GM19035 (cell line): ENCODE results near the gene PCGF2.
"Not testable (repeated sequence)": the region's sequence is repeated elsewhere in the genome, so short reads cannot be mapped to it uniquely, and the experiment has no call there.

Experiments used
- ATAC-seq: cut with Tn5 transposase; IDR thresholded peaks from one replicate; pipeline ENCODE4 v1.9.1; 2021; ENCODE audit not compliant: unreplicated experiment

The PCGF2 gene

DNA sequence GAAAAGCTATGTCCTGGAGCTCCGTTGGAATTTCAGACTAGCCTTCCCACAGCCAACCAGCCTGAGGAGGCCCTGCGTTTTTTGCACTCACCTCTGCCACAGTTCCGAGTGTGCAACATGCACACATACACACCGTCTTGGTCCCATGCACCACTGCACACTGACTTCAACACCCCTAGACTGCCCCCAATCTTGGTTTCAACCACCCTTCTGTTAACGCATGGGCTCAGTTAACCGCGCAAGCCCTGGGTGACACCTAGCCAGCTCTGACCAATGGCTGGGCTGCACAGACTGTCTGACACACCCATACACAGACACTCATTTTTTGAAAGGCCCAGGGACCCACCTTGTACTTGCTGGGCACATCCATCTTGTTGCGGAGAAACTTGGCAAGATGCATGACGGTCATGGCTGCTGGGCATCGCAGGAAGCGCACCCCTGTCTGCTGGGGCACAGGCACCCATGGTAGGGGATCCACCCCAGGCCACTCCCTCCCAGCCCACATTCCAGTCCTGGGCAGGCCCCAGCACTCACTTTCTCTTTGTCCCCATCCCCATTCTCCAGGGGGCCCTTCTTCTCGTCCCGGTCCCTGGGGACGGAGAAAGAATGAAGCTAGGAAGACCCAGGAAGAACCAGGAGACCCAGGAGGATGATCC lies 10.0 kb downstream of the PCGF2 start:
- ATAC-seq, result no peak

DNA sequence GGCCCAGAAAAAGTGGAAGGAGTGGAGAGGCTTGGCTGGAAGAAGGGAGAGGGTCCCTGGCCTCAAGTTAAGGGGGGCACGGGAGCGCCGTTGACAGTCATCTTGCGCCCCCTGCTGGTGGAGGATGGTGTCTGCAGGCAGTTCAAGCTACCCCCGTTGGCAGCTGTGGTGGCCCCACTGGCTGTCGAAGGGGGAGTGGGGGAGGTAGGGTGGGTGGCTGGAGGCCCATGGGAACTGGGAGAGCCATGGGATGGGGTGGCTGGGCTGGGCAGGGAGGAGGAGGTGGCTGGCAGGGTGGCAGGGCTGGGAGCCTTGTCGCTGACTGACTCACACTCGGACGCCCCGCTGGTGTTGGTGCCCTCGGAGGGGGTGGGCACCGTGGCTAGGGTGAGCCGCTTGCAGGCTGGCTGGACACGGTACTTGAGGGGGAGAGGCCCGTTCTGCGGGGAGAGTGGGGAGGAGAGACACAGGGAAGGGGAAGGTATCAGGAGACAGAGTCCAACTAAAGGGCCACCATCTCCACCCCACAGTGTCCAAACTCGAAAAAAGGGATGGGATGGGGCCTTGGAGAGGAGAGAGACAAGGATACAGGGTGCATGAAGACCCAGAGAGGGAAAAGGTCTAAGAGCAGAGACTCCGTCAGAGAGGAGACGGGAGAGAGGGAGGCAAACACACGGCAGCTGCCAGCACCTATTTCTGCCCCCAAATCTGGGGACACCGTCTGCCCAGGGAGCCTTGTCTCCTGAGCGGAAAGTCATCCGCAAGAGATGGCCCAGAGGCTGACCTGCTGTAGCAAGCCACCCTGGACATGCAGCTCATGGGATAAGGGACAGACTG lies 12.8 kb downstream of the PCGF2 start:
- no peak for ATAC-seq

DNA sequence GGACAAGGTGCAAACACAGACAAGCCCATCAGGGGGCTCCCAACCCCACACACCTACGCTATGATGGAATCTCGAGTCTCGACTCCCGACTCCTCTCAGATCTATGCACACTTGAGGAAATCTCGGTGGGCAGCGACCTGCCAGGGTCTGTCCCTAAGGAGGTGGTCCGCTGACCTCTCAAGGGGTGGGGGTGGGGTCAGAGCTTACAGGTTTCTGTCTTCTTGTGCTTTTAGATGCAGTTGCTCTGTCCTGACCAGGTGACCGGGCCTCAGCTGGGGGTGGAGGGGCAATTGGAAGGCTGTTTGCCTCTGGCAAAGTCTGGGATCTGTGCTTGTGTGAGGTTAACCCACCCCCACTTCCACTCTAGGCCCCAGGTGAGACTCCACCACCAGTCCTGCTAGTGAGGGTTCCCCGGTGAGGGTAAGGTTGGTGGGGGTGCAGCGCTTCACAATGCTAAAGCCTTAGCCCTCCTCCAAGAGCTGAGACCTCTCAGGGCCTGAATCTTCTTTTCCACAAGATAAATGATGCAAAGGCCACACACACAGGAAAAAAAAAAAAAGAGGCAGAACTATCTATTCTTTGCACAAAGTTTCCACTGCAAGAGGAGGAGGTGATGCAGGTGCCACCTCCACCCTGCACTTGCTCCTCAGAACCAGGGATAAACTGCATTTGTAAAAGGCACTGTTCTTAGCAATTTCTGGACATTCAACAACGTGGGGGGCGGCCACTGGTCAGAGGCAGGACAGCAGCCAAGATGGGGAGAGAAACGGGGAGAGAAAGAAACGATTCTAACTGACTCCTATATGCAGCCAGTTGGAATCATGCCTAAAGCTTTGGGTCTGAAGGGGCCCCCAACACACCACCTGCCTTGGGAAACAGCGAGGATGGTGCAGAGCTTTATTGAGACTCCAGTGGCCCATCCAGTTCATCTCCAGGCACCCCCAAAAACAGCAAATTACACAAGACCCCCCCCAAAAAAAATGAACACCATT lies 13.9 kb downstream of the PCGF2 start:
- ATAC-seq, result no peak

DNA sequence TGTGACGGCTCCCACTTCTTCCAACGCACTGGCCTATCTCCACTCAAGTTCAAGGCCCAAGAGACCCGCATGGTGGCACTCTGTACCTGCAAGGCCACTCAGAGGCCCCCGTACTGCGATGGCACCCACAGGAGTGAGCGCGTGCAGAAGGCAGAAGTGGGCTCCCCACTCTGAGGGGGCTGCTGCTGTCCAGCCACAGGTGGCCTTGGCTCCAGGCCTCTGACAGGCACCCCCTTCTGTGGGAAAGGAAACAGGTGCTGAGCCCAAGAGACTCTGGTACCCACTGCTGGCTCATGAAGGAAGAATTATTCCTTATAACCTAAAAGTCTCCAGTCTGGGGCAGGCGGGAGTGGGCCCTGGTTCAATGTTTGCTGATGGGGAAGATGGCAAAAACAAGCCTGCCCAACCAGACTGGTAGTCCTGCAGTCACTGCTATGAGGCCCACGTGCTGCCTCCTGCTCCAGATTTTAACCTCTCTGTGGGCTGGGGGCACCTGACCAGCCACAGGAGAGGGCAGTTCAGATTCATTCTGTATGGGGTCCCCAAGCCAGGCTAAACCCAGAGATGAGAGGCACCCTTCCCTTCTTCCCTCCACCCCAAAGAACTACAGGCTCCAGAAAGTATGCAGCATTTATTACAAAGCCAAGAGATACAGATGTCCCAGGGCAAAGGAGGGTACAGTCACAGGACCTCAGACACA lies 14.7 kb downstream of the PCGF2 start:
- ATAC-seq, result no peak

DNA sequence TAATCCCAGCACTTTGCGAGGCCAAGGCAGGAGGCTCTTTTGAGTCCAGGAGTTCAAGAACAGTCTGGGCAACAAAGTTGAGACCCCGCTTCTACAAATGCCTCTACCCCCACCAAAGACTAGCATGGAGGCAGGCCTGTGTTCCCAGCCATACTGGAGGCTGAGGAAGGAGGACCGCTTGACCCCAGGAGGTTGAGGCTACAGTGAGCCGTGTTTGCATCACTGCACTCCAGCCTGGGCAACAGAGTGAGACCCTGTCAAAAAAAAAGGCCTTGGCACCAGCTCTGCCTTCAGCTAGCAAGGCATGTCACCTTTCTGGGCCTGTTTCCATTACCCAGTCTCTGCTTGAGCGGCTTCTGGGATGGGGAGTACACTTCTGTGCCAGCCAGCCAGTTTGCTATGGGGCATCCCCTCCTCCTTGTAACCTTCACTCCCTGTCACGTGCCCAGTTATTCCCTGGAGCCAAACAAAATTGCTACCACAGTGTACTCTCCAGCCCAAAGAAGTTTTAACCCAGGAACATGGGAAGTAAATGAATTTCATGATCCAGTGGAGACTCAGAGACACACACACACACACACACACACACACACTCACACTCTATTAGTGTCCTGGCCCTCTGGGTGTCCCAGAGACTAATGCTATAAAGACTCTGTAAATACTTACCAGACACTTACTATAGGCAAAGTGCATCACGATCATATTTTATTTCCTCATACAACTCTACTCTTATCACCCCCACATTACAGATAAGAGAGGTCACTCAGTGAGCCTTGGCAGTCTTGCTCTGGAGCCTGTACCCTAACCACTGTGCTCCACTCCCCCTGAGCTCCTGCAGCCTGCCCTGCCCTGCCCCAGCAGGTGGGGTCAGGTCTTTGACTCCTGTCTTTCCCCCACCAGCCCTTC lies 15.5 kb downstream of the PCGF2 start:
- no peak for ATAC-seq

DNA sequence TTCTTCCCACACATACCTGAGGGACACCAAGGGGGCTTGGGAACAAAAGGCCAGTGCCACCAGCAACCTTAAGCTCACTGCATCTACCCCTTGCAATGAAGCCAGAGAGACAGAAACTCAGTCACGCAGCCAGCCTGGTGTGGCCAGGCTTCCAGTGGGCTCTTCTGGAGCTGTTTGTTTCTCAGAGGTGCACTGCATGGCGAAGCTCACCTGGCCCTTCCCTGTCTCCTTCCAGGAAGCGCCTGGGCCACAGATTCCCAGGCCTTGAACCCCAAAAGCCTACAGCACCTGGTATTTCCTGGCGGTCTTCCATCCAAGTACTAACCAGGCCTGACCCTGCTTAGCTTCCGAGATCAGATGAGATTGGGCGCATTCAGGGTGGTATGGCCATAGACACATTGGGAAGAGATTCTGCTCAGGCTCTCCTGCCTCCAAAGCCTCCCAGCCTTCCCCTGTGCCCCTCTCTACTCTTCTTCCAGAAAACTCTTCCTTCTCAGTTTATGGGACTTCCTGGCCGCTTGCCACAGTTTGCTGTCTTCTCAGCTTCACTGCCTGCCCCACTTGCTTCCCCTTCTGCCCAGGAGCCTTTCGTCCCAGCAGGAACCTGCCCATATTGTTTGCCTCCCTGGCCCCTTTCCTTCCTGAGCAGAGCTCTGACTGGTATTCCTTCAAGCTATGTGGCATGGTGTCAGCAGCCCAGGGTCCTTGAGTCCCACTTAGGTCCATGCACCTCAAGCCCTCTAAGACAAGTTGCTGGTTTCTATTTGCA lies 16.4 kb downstream of the PCGF2 start:
- ATAC-seq, result no peak

DNA sequence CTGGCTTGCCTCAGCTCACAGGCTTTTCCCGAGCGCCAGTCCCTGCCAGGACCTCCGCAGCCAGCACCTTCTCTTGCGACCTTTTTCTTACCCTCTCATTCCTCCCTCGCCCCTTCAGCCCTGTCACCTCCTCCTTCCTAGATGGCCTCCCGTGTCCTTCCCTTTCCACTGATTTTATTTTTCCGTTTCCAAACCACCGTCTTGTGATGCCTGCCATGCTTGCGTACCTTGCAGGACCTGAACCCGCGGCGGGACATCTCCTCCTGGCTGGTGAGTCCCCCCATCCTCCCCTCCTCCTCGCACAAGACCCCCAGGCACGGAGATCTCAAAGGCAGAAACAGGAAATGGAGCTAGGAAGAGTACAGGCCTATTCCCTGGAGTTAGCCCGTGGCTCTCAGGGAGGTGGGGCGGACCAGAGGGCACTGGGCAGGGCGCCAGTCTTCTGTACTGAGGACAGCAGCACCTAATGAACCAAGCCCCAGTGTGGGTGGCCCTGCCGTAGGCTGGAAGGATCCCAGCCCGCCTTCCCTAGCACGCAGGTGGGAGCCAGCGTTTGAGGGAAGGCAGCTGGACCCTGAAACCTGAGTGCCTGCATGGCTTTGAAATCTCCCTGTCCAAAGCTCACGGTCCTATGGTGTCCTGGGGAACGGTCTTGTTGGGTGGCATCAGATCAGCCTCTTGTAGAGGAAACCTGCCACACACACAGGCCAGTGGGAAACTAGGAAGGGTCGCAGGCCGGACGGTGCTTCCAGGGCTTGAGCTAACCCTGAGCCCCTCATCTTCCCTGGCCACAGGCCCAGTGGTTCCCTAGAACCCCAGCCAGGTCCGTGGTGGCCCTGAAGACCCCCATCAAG lies 17.4 kb downstream of the PCGF2 start:
- no peak for ATAC-seq

DNA sequence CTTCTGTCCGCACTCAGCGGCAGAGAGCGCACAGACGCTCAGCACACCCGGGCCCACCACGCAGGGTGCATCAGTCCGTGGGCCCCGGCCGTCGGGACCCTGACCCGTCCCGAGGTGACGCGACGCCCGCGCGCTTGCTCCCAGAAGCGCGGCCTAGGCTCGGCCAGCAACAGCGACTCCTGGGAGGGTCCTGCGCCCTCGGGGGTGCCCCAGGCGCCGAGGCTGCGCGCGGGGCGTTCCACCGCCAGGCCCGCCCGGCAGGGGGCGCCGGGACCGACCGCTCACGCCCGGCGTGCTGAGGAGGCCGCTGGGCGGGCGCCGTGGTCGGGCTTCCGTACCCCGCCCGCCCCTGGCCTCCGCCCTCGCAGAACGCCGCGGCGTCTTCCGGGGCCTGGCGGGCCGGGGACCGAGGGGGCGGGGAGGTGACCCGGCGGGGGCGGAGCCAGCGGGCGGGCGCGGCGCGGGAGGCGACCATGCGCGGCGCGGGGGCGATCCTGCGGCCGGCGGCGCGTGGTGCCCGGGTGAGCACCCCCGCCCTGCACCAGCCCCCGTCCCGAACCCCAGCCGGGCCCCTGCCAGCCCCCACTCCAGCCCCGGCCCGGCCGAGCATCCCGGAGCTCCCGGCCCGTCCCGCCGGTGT lies 18.1 kb downstream of the PCGF2 start, which contains the start of gene CISD3:
Gene CISD3, plus strand, starts transcription at position 456 of the 640 bp plus-strand sequence. Its CDS starts 18 bp downstream, at position 474.
- peak; percentile 76 for ATAC-seq

DNA sequence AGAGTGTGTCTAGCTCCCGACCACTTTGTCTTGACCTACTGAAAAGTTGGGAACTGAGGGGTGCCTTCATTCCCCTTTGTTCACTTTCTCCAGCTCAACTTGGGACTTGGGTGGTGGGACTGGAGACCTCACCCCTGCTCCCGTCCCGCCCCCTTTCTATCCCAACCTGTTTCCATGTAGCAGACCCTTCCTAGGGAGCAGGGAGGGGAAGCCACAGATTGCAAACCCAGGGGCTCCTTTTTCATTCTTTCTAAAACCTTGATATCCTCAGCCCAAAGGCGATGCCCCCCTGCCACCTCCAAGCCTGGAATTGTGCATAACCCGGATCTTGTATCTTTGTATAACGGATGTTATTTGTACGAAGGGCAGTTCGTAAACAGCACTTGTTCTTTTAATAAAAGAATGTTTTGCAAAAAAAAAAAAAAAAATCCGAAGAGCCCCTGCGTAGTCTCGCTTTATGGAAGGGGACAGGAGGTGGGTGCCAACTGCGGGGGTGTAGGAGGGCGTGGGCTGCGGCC lies 18.7 kb downstream of the PCGF2 start:
- no peak for ATAC-seq

DNA sequence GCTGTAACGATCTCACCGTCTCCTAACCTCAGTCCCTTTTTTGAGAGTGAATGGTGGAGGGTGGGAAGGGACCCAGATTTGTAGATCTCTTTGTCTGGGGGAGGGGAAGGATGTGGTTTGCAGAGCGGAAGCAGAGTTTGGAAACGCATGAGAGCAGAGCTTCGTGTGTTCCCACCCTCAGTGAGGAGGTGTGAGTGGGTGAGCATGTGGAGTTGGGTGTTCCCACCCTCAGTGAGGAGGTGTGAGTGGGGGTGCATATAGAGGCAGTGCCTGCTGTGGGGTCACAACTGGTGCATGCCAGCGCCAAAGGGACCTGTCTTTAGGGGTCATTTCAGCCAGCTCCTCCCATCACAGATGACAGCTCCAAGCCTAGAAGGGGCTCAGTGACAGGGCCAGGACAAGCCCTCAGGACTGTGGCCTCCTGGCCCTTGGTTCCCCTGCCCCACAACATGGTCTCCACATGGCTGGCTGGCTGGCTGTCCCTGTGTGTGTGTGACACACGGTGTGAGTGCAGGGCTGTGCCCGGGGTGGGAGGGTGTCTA lies 19.8 kb downstream of the PCGF2 start:
- no peak for ATAC-seq

DNA sequence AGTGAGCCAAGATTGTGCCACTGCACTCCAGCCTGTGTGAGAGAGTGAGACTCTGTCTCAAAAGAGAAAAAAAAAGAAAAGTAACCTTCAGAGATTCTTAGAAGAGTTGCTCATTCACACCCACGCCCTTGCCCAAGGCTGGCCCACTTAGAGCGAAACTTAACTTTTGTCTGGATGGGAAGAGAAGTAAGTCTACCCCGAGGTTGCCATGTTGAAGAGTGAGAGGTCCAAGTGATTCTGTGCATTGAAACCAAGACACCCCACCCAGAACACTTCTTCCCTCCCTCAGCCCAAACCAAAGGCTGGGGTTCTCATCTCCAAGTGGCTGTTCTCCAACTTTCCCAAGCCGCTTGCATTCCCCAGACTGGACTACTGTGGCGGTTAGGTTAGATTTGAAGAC lies 20.4 kb downstream of the PCGF2 start:
- ATAC-seq, result no peak

DNA sequence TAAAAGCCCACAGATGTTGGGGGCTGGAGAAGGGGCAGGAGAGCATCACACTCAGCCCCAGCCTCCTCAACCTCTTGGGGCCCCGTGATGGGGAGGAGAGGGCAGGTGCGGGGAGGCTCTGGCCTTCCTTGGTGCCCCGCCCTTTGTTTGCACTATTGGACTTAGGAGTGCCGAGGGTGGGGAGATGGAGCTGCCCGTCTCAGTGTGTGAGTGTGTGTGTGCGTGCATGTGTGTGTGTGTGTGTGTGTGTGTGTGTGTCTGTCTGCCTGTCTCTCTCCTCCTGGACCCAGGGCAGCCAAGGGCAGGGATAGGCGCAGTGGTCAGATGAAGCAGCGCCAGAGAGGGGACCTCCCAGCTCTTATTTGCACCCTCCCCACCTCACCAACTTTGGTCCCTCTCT lies 22.0 kb downstream of the PCGF2 start:
- not testable (repeated sequence) for ATAC-seq

DNA sequence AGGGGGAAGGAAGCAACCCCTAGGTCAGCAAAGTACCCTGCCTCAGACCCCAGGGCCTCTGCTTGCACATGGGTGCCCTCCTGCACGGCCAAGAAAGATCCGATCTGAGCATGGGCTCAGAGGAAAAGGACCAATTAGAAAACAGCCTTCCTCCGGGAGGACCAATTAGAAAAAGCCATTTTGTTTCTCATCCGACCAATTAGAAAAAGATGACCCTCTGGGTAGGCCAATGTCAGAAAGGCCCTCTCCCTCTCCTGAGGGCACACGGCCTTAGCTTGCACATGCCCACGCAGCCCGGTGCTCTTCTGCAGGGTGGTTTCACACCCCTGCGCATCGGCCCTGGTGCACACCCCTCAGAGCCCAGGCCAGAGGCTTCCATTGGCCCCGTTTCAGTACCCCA lies 23.1 kb downstream of the PCGF2 start:
- no peak for ATAC-seq

DNA sequence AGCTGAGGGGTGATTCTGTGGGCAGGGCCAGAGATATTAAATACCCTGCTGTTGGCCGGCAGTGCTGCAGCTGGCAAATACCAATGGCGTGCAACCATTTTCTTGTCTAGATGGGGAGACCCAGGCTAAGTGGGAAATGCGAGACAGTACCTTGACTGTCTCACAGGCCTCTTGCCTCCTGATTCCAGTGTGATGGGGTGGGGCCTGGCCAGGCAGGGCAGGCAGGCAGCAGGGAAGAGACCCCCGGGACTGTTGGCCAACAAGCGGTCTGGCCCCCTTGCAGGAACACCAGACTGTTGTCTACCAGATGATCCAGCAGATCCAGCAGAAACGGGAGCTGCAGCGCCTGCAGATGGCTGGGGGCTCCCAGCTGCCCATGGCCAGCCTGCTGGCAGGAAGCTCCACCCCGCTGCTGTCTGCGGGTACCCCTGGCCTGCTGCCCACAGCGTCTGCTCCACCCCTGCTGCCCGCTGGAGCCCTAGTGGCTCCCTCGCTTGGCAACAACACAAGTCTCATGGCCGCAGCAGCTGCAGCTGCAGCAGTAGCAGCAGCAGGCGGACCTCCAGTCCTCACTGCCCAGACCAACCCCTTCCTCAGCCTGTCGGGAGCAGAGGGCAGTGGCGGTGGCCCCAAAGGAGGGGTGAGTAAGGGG lies 23.7 kb downstream of the PCGF2 start:
- no peak for ATAC-seq

DNA sequence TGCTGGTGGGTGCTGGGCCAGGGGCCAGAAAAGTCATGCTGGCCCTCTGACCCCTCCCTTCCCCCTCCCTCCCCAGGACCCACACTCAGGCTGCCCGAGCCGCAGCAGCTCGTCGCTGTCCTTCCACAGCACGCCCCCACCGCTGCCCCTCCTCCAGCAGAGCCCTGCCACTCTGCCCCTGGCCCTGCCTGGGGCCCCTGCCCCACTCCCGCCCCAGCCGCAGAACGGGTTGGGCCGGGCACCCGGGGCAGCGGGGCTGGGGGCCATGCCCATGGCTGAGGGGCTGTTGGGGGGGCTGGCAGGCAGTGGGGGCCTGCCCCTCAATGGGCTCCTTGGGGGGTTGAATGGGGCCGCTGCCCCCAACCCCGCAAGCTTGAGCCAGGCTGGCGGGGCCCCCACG lies 26.3 kb downstream of the PCGF2 start:
- no peak for ATAC-seq

DNA sequence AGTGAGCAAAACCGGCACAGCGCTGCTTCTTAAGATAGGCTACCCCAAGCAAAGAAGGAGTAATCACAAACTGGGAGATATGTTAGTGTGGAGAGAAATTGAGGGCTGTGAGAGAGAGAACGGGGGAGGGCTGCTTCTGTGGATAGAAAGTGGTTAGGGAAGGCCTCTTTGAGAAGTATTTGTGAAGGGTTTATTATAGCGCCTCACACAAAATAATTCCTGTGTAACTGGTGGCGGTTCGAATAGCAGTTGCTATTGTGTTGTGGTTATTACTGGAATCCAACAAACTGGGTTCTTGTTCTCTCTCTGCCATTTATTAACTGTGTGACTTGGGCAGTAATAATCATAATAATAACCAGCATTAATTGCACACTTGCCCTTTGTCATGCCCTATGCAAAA lies 27.2 kb downstream of the PCGF2 start:
- no peak for ATAC-seq
